ENCODE results near the gene DDX42.

- TF ChIP-seq, protein P1, sequence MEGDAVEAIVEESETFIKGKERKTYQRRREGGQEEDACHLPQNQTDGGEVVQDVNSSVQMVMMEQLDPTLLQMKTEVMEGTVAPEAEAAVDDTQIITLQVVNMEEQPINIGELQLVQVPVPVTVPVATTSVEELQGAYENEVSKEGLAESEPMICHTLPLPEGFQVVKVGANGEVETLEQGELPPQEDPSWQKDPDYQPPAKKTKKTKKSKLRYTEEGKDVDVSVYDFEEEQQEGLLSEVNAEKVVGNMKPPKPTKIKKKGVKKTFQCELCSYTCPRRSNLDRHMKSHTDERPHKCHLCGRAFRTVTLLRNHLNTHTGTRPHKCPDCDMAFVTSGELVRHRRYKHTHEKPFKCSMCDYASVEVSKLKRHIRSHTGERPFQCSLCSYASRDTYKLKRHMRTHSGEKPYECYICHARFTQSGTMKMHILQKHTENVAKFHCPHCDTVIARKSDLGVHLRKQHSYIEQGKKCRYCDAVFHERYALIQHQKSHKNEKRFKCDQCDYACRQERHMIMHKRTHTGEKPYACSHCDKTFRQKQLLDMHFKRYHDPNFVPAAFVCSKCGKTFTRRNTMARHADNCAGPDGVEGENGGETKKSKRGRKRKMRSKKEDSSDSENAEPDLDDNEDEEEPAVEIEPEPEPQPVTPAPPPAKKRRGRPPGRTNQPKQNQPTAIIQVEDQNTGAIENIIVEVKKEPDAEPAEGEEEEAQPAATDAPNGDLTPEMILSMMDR (IDR thresholded peaks at IDR 0.05), result peak in 1 of 3 experiments; percentile 1
- no peak for TF ChIP-seq POLR2AphosphoS5 (IDR thresholded peaks at IDR 0.05; ENCODE audit: insufficient read depth in 1 of 2, low read depth in 1 of 2)
- no peak for TF ChIP-seq POLR2A (IDR thresholded peaks at IDR 0.05)
Observed at GRCh38 chr17:63835167-63835720, 61.3 kb downstream of the DDX42 start.

All from vagina (tissue), 2 donors.